GM23248 (cell line): Measurements from ENCODE around the gene MC3R. TPM values are rescaled to one million over a fixed set of nuclear protein-coding genes. Genes with fewer than 3 reads are reported as not detected.

Experiments
- DNase-seq: peaks from one replicate; pipeline ENCODE4 v3.0.0-alpha.2; 2015
- H2AFZ ChIP-seq: fragments of 200-600 bp; sonication (generic); 2 replicates; pipeline ENCODE4 v1.6.1; 2016; ENCODE audit warnings: antibody characterized with exemption
- H3F3A ChIP-seq: fragments of 200-600 bp; sonication (generic); 2 replicates; pipeline ENCODE4 v1.6.1; 2016; ENCODE audit warnings: mild to moderate bottlenecking, antibody characterized with exemption, mixed run types; ENCODE audit not compliant: insufficient read depth
- H3K27ac ChIP-seq: fragments of 200-600 bp; sonication (generic); 2 replicates; pipeline ENCODE4 v1.5.1; 2016; ENCODE audit warnings: mild to moderate bottlenecking
- H3K27me3 ChIP-seq: fragments of 200-600 bp; sonication (generic); replicated peaks from 2 replicates; pipeline ENCODE4 v1.6.1; 2016; ENCODE audit warnings: mild to moderate bottlenecking; ENCODE audit not compliant: insufficient read depth
- H3K36me3 ChIP-seq: fragments of 200-600 bp; sonication (generic); 2 replicates; pipeline ENCODE4 v1.6.1; 2016; ENCODE audit warnings: low read depth, mild to moderate bottlenecking
- H3K4me1 ChIP-seq: fragments of 200-600 bp; sonication (generic); 2 replicates; pipeline ENCODE4 v1.6.1; 2016; ENCODE audit warnings: mild to moderate bottlenecking; ENCODE audit not compliant: insufficient read depth
- H3K4me2 ChIP-seq: fragments of 200-600 bp; sonication (generic); one replicate; pipeline ENCODE4 v1.6.1; 2016; ENCODE audit warnings: mild to moderate bottlenecking; ENCODE audit not compliant: unreplicated experiment
- H3K4me3 ChIP-seq: fragments of 200-600 bp; sonication (generic); 2 replicates; pipeline ENCODE4 v1.5.1; 2016; ENCODE audit warnings: mild to moderate bottlenecking
- H3K79me2 ChIP-seq: fragments of 200-600 bp; sonication (generic); 2 replicates; pipeline ENCODE4 v1.6.1; 2016; ENCODE audit warnings: mild to moderate bottlenecking; ENCODE audit not compliant: insufficient read depth
- H3K9ac ChIP-seq: fragments of 200-600 bp; sonication (generic); 2 replicates; pipeline ENCODE4 v1.6.1; 2016; ENCODE audit warnings: mild to moderate bottlenecking
- H3K9me2 ChIP-seq: fragments of 200-600 bp; sonication (generic); 2 replicates; pipeline ENCODE4 v1.6.1; 2016; ENCODE audit warnings: mixed run types, mild to moderate bottlenecking, moderate library complexity; ENCODE audit not compliant: insufficient read depth
- H3K9me3 ChIP-seq: fragments of 200-600 bp; sonication (generic); one replicate; pipeline ENCODE4 v1.6.1; 2017; ENCODE audit warnings: low read depth
- H4K20me1 ChIP-seq: fragments of 200-600 bp; sonication (generic); 2 replicates; pipeline ENCODE4 v1.6.0; 2016; ENCODE audit not compliant: insufficient read depth
- EZH2 ChIP-seq: fragments of 200-600 bp; sonication (generic); IDR thresholded peaks from 2 replicates; pipeline ENCODE4 v1.6.1; 2018; ENCODE audit warnings: antibody characterized with exemption, mild to moderate bottlenecking; ENCODE audit not compliant: insufficient read depth, poor library complexity, severe bottlenecking
- EZH2phosphoT487 ChIP-seq: fragments of 200-600 bp; sonication (generic); IDR thresholded peaks from 2 replicates; pipeline ENCODE4 v1.6.1; 2018; ENCODE audit warnings: antibody characterized with exemption, moderate library complexity, mild to moderate bottlenecking, low read depth; ENCODE audit not compliant: insufficient read depth
- WGBS, 2 experiments: methylation state at CpG; one replicate each; pipeline ENCODE4 v1.1.6; 2015 to 2017; ENCODE audit warnings: low lambda C conversion rate in 2 of 2, low coverage in 1 of 2; ENCODE audit errors: missing lambda C conversion rate in 2 of 2; 5-methylcytosine and 5-hydroxymethylcytosine counted together
- in situ Hi-C: fragments of 300-500 bp; cut with MboI; formaldehyde crosslinking; loops from 2 replicates; pipeline ENCODE4 v1.15.0; 2020
- polyA plus RNA-seq: library from polyadenylated mRNA; unstranded; fragments of >200 nt; fragmentation: Nextera tagmentation; extraction: Ambion mirVana; gene quantifications from 2 replicates; pipeline ENCODE4 v1.2.1, GENCODE V29; 2016
- total RNA-seq: library from RNA; depleted of rRNA; stranded (reverse); fragments of >200 nt; shearing (Covaris generic); gene quantifications from 2 replicates; pipeline ENCODE4 v1.2.3, GENCODE V29; 2014

Gene MC3R
- total and polyA plus RNA-seq, 2 experiments from 2014 or later, result not detected

DNA sequence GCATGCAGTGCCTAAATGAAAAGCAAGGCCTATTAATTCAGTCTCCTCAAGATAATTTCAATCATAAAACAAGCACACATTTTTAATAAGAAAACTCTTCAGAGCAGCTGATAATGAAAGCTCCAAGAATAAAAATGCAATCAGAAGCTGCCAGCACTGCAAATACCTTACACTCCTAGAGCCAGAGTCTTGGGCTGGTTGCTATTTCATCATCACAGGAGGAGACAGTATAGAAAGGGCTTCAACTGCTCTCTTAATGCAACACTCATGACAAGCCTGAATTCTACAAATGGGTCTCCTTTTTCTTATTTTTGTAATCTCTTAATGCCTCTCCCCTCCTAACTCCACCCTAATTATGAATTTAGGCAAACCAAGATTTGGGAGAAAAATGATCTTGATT, 11.2 kb upstream of the MC3R start:
- H3K9me2 ChIP-seq, result no peaks in the 10 kb centered on the region
- DNase-seq, result no peak
- H4K20me1 ChIP-seq, result no peaks in the 10 kb centered on the region
- H3K4me1 ChIP-seq, result no peaks in the 10 kb centered on the region
- no peak overlapping the region for H3K4me3 ChIP-seq
- no peaks in the 10 kb centered on the region for H3K36me3 ChIP-seq
- H3K4me2 ChIP-seq, result no peak overlapping the region
- H3K27ac ChIP-seq, result no peak overlapping the region
- TF ChIP-seq EZH2phosphoT487, result no peak
- TF ChIP-seq EZH2, result no peak
- no peaks in the 10 kb centered on the region for H3K27me3 ChIP-seq
- in situ Hi-C loops, result no loop called here
- H3K9ac ChIP-seq, result no peak overlapping the region
- no peak overlapping the region for H2AFZ ChIP-seq
- no peaks in the 10 kb centered on the region for H3K79me2 ChIP-seq
- H3K9me3 ChIP-seq, result no peaks in the 10 kb centered on the region
- no peaks in the 10 kb centered on the region for H3F3A ChIP-seq

DNA sequence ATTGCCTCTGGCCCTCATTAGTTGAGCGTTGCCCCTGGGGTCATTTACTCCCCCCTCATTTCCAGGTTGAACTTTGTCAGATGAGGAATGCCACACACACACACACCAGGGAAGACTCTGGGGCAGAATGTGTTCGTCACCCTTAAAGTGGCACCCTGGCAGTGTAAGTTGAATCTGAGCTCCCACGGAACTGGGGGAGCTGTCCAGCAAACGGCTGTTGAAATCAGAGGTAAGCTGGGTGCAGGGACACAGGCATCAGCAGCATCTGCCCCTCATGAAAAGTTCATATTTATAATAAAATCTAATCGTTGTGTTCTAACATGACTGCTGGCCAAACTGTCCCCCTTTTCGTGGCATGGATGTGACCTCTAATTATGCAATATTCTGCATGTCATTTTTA, 4.3 kb upstream of the MC3R start:
- in situ Hi-C loops, result no loop called here
- WGBS, 2 experiments, result 2 to 5% methylated on average over 6 of the region's 6 CpGs

DNA sequence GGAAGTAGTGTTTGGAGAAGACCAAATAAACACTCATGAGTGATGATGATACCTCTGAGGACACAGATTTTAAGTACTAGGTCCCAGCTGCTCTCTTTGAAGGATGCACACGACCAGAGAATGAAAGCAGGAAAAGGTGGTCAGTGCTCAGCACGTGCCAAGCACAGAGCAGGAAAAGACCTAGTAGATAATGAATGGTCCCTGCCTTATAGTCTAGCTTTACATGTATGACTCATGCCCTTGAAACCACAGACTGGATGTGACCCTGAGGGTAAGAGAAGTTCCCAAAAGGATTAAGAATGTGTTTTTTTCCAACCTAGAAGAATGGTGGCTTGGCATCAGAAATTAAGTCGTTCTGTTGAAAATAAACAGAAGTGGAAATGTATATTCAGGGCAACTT, 2.8 kb upstream of the MC3R start:
- peak; percentile 21 for DNase-seq
- H3K4me2 ChIP-seq, result no peak overlapping the region
- no peak overlapping the region for H3K9ac ChIP-seq
- no peaks in the 10 kb centered on the region for H3F3A ChIP-seq
- in situ Hi-C loops, result no loop called here
- no peaks in the 10 kb centered on the region for H3K79me2 ChIP-seq
- H3K4me1 ChIP-seq, result no peaks in the 10 kb centered on the region
- H4K20me1 ChIP-seq, result no peaks in the 10 kb centered on the region
- no peaks in the 10 kb centered on the region for H3K9me2 ChIP-seq
- no peak overlapping the region for H2AFZ ChIP-seq
- H3K27ac ChIP-seq, result no peak overlapping the region
- no peaks in the 10 kb centered on the region for H3K9me3 ChIP-seq
- H3K4me3 ChIP-seq, result no peak overlapping the region
- peaks cover 6% of the 10 kb centered on the region; the same call in 1 of the 2 replicates for H3K27me3 ChIP-seq
- WGBS, 2 experiments, result 28 to 29% methylated on average over 3 of the region's 3 CpGs
- no peak for TF ChIP-seq EZH2phosphoT487
- TF ChIP-seq EZH2, result no peak
- H3K36me3 ChIP-seq, result no peaks in the 10 kb centered on the region

More for the DNA sequence above, 4.3 kb upstream of the MC3R start:
- H3K27ac ChIP-seq, result no peak overlapping the region
- H3K9ac ChIP-seq, result no peak overlapping the region
- H3K9me2 ChIP-seq, result no peaks in the 10 kb centered on the region
- no peaks in the 10 kb centered on the region for H4K20me1 ChIP-seq
- no peak overlapping the region for H2AFZ ChIP-seq
- H3K79me2 ChIP-seq, result no peaks in the 10 kb centered on the region
- H3K4me1 ChIP-seq, result no peaks in the 10 kb centered on the region
- TF ChIP-seq EZH2phosphoT487 (no peak), EZH2 (no peak)
- no peaks in the 10 kb centered on the region for H3F3A ChIP-seq
- H3K27me3 ChIP-seq, result no peaks in the 10 kb centered on the region
- no peak overlapping the region for H3K4me2 ChIP-seq
- no peak overlapping the region for H3K4me3 ChIP-seq
- no peaks in the 10 kb centered on the region for H3K36me3 ChIP-seq
- no peak for DNase-seq
- no peaks in the 10 kb centered on the region for H3K9me3 ChIP-seq

DNA sequence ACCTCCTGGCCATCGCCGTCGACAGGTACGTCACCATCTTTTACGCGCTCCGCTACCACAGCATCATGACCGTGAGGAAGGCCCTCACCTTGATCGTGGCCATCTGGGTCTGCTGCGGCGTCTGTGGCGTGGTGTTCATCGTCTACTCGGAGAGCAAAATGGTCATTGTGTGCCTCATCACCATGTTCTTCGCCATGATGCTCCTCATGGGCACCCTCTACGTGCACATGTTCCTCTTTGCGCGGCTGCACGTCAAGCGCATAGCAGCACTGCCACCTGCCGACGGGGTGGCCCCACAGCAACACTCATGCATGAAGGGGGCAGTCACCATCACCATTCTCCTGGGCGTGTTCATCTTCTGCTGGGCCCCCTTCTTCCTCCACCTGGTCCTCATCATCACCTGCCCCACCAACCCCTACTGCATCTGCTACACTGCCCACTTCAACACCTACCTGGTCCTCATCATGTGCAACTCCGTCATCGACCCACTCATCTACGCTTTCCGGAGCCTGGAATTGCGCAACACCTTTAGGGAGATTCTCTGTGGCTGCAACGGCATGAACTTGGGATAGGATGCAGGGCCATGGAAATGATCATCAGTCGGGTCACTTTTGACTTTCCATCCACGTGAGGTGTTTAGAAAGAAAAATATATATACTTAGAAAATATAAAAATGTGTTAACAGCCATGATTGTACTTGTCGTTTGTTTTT, 868 bp downstream of the MC3R start:
- 58 to 63% methylated on average over 31 to 32 of the region's 32 CpGs for WGBS, 2 experiments
- TF ChIP-seq EZH2 (no peak), EZH2phosphoT487 (no peak)
- H3K4me3 ChIP-seq, result no peak overlapping the region
- peaks cover 27% of the 10 kb centered on the region for H3K27me3 ChIP-seq
- H3K27ac ChIP-seq, result no peak overlapping the region
- in situ Hi-C loops, result no loop called here
- no peaks in the 10 kb centered on the region for H3K9me2 ChIP-seq
- DNase-seq, result peak; percentile 30
- H3K79me2 ChIP-seq, result no peaks in the 10 kb centered on the region
- no peak overlapping the region for H3K9ac ChIP-seq
- no peaks in the 10 kb centered on the region for H3K36me3 ChIP-seq
- H4K20me1 ChIP-seq, result no peaks in the 10 kb centered on the region
- no peak overlapping the region for H2AFZ ChIP-seq
- no peaks in the 10 kb centered on the region for H3F3A ChIP-seq
- H3K9me3 ChIP-seq, result no peaks in the 10 kb centered on the region
- no peaks in the 10 kb centered on the region for H3K4me1 ChIP-seq
- H3K4me2 ChIP-seq, result no peak overlapping the region

DNA sequence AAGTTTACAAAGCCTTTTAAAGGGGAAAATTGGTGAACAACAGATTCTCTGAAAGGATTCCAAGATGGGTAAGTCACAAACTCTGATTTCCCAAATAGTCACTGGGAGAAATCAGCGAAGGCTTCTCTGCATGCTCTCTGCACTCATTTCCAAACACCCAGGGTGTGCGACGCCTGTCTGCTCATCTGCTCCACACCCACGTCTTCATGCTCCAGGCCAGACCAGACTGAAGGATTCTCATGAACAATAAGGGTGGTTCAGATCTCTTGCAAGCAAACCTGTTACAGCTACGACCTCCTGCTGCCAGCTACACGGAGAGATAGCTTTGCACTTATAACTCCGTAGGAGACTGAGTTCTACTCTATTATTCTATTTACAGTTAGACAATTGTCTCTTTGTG, 1.4 kb downstream of the MC3R start:
- no peak for TF ChIP-seq EZH2phosphoT487
- no peak for TF ChIP-seq EZH2
- in situ Hi-C loops, result loop anchor here (10.0 kb wide), 1 partner anchor 85 kb away; no protein-coding TSS in a partner anchor

More for the DNA sequence above, 1.4 kb downstream of the MC3R start:
- Histone ChIP-seq H3K4me2 (no peak overlapping the region), H3F3A (no peaks in the 10 kb centered on the region), H2AFZ (no peak overlapping the region), H3K36me3 (no peaks in the 10 kb centered on the region), H3K4me3 (no peak overlapping the region), H4K20me1 (no peaks in the 10 kb centered on the region), H3K27me3 (peaks cover 27% of the 10 kb centered on the region), H3K79me2 (no peaks in the 10 kb centered on the region), H3K9ac (no peak overlapping the region), H3K9me3 (no peaks in the 10 kb centered on the region), H3K4me1 (no peaks in the 10 kb centered on the region), H3K27ac (no peak overlapping the region), H3K9me2 (no peaks in the 10 kb centered on the region)
- WGBS, 2 experiments, result 24 to 37% methylated on average over 7 of the region's 7 CpGs
- DNase-seq, result no peak
